Left forelimb (tissue), 1 donor: ENCODE results near the gene NLRP1.

ENCODE experiments used
- DNase-seq: peaks from one replicate; pipeline ENCODE4 v3.0.0-alpha.2; 2018; ENCODE audit warnings: low spot score

Gene NLRP1

DNA sequence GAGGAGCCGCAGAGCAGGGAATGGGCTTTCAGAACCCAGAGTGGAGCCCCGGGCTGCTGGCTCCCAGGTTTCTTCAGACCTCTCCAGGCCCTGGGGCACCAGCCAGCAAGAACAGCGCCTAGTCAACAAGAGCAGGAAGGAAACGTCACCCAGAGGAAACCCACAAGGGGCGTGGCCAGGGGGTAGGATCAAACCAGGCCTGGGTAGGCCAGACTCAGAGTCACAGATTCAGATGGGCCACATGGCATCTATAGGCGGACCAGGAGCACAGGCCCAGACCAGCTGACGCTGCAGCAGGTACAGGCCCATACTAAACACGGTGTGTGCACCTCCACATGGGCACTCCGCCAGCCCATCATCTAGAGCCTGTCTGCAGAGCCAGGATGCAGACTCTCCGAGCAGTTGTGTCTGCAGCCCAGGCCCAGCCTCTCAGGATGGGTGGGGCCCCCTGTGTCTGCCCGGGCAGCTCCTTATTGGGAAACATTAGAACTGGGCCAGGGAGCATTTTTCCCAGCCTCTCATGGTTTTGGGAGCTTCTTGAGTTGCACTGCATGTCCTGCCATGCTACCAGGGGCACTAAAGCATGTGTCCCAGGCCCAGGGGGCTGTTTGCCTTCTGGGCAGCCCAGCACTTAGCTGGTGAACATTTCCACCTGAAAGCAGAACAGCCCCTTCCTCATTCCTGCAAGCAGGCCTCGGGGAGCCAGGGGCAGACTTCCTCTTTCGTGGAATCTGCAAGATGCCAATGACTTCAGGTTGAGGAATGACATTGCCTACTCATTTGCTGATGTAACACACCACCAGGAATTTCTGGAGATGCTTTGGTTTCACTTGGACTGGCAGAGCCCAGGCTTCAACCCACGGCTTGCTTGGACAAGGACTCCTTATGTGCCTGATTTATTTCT lies at the start of gene NLRP1:
Gene NLRP1, minus strand, starts transcription at position 127 of the 904 bp plus-strand sequence. CDS start 552 bp downstream, outside the sequence.
- DNase-seq, result no peak

DNA sequence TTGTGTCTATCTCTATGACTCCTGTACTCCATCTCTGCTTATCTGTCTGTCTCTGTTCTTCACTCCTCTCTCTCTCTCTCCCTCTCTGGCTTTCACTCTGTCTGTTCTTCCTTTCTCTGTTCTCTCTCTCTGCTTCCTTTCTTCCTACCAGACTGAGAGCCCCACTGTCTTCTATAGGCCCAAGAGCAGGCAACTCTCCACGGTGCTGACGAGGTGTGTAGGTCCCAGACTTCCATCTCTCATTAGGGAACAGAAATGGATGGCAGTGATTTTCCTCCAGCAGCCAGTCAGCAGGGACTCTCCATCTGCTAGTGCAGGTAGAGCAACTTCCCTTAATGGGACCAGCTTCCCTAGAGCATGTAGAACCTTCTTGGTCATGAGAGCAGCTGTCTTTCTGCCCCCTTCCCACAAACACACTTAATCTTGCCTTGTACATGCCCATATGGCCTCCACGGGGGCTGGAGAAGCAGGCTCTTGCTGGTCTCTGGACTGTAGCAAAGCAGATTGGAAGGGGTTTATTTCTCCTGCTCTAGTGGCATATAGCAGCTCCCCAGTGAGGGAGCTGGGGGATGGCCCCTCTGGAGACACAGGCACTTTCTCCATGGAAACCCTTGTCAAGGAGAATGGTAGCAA lies 47.8 kb upstream of the NLRP1 start:
- no peak for DNase-seq

DNA sequence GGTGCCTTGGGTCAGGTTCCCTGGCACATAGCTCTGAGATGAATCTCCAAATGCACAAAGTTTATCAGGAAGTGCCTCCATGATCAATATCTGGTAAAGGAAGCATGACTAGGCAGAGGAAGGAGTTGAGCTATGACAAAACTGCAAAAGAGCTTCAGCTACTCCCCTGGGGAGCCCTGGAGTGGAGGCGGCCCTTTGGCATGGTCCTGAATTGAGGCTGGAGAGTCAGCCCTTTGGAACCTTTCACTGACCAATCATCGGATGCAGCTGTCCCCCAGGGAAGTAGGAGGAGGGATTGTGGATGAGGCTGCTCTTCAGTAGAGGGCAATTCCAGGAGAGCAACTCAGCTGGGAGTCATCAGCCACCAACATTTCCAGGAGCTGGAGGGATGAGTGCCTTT lies 46.1 kb upstream of the NLRP1 start:
- DNase-seq, result no peak

DNA sequence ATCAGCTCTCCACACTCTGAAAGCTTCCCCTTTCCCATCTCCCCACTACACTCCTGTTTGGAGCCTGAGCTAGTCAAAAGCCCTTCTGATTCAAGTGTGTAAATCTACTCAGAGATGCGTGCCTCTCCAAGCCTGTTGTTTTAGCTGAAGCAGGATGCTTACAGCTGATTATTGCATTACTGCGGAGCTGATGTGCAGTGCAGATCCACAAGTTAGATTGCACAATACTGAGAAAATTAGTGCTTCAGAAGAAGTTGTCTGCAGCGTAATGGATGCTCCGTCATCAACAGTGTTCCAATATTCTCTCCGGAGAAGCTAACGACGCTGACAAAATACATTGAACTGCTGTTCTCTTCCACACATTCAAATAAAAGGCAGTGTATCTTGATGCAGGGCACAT lies 44.8 kb upstream of the NLRP1 start:
- DNase-seq, result no peak

DNA sequence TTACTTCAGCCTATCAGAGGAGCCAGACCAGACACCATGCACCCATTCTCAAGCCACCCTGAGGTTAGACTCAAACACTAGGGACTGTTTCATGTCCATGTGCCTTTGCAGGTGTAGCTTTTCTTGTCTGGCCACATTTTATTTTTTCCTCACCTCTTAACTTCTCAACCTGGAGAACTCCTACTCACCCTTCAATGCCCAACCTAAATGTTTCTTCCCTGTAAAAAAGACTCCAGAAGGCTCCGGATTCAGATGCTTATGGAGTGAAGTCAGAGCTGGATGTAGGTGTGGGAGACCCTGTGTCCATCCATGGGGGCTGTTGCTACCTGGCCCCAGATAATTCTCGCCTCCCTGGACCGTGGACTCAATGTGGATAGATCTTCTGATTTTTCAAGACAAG lies 44.0 kb upstream of the NLRP1 start:
- DNase-seq, result no peak

DNA sequence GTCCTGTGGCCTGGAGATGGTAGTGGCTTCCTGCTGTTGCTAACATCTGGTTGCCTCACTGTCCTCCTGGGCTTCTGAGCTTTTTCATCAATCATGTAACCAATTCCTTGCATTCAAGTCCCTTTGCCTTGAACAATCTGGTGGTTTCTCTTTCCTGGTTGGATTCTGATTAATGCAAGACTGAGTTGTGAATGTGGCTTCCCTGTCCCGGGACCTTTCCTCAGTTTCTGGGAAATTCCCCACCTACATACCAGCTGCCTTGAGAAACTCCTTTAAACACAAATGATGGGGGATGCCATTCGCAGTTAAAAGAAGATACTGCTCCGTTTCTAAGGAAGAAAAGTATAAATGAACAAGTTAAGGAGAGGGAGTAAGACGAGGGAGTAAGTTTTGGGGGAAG lies 39.9 kb upstream of the NLRP1 start:
- DNase-seq, result no peak

DNA sequence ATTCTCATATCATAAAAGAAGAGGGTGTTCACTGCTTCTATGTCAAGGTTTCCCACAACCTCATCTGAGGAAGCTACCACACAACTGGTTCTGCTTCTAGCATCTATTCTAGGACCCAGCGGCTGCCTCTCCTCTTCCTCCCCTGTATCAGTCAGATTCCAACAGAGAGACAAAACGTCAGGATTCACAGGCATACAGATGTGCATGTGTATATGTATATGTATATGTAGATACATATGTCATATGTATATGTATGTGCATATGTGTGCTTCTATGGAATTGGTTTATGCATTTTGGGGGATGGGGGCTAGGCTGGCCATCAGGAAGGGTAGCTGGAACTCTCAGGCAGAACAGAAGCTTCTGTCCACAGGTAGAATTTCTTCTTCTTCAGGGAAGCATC lies 37.4 kb upstream of the NLRP1 start:
- DNase-seq, result no peak

DNA sequence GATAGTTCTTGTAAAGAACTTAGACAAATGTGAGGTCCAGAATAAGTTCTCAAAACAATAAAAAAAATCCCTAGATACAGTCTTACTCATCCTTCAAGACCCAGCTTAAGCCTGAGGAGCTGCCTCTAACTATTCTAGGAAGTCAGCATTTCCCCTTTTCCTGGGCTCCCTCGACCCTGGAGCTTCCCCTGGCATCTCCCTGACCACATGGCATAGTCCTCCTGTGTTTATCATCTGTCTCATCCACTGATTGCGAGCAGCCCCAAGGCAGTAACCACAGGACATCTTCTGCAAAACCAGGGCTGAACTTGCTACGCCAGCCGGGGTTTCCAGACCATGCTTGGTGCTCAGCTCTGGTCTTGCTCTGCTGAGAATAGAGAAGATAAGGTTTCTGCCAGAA lies 36.7 kb upstream of the NLRP1 start:
- DNase-seq, result no peak

DNA sequence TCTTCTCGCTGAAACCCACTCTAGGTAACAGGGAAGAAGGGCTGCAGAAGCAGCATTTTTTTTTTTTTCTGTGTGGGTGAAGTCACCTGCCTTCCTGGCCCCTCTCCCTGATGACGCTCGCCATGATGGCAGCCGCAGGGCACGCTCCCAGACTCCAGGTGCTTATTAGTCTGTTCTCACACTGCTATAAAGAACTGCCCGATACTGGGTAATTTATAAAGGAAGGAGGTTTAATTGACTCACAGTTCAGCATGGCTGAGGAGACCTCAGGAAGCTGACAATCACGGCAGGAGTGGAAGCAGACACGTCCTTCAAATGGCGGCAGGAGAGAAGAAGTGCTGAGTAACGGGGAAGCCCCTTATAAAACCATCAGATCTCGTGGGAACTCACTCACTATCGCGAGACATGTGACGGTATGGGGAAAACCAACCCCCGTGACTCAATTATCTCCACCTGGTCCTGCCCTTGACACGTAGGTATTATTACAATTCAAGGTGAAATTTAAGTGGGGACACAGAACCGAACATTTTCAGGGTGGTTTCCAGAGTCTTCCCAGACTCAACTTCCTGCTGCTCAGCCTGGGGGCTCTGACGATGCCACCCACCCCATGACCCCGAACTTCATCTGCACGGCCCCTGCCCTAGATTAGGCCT lies 34.9 kb upstream of the NLRP1 start:
- no peak for DNase-seq

DNA sequence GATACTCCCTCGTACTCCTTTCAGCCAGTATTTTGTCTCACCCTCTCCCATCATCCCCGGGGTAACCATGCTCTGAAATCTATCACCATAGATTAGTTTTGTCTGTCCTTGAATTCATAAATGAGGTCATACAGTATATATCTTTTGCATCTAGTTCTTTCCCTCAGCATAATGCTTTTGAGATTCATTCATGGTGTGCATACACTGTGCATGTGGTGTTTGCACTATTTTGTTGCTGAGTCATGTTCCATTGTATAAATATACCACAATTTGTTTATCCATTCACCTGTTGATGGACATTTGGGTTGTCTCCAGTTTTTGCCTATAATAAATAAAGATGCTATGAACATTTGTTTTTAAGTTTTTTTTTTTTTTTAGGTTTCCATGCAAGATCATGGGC lies 34.2 kb upstream of the NLRP1 start:
- DNase-seq, result no peak

DNA sequence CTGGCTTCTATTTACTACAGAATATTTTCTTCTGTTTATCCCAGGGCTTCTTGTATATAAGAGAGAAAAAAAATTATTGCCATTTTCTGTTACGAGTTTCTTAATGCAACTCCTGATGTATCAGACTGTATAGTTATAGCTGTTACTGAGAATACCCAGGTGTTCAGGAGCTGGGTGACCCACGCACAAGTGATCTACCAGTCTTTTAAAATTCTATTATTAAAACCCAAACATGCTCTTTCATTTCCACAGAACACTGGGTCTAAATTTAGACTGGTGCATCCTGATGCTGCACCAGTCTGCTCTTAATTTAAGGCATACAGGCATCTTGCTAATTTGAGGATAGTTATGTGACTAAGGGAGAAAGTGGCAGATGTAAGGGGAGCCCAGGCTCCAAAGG lies 31.2 kb upstream of the NLRP1 start:
- no peak for DNase-seq

DNA sequence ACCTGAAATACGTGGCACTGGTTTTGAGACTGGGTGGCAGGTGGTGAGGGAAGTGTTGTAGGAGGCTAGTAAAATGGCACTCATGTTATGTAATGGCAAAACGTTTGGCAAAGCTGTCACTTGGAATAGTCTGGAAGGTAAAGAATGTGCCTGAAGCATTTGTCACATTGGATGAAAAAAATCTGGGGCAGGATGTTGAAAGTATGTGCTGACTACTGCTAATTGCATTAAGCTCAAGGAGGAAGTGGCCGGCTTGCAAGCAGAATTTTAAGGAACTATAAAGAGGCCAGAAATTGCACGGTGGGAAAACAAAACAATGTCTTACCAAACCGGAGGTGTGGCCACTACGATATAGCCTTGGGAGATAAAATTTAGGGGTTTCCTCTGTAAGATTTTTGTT lies 26.6 kb upstream of the NLRP1 start:
- no peak for DNase-seq

DNA sequence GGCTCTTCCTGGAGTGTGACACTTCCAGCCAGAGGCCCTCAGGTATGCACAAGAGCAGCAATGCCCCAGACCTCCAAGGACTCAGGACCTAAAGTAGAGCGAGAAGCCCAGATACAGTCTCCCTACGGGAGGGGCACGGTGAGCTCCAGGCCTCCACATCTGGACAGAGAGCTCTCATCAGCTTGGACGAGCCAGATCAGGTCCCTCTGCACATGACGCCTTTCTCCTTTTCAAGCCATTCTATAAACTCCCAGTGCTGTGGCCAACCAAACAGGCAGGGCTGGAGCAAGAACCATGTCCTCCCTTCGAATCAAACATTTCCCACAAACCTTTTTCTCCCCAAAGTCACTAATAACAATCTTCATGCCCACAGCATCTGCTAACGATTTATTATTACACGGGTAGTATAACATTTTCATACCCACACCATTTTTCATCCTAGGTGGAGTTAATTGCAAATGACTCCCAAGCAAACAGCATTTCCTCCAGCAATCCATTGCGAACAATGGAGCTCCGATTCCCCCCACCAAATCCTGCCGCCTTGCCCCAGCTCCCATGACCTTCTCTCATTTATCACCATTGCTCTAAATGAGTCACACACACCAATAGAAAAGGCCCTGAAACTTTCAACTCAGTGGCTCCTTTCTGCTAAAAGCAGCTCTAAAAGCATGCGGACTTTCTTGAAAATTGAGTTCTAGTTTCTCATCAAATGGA lies 24.2 kb upstream of the NLRP1 start:
- no peak for DNase-seq

DNA sequence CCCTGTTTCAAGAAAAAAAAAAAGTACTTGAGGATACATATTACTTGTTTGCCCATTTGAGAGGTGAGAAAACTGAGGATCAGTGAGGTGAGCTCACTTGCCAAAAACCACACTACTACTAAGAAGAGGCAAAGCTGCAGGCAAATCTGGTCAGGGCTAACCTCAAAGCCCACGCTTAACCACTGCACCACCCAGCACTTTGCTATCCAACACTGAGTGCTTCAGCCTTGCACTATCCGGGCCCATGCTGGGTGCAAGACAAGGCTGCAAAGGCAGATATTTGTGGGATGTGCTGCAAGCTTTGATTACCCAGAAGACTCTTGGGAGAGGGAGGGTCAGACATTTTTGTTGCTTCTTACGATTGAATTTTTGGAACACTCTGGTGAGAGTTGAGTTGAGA lies 23.6 kb upstream of the NLRP1 start:
- DNase-seq, result no peak

DNA sequence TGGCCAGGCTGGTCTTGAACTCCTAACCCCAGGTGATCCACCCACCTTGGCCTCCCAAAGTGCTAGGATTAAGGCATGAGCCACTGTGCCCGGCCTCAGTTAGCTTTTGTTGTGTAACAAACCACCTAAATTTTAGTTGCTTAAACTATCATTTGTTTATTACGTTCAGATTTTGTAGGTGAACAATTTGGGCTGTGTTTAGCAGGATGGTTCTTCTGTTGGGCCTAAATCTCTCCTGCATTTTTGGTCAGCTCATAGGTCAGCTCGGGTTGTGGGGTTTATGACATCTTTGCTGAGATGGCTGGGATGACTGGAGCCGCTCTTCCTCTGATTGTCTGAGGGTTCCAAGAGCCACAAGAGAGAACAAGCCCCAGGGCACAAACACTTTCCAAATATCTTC lies 21.1 kb upstream of the NLRP1 start:
- DNase-seq, result no peak

DNA sequence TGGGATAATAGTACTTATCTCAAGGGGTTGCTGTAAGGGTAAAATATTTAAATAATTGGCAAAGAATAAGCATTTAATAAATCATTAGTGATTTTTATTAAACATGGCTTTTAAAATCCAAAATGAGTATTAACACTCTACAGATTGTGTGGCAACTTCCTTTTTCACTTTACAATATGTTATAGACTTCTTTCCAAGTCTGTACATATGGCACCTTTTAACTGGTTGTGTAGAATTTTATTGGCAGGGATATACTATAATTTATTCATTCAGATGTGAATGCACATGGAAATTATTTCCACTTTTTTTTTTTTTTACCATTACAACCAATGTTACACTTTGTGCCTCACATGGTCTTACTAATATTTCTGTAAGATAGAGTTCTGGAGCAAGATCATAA lies 15.7 kb upstream of the NLRP1 start:
- DNase-seq, result no peak

DNA sequence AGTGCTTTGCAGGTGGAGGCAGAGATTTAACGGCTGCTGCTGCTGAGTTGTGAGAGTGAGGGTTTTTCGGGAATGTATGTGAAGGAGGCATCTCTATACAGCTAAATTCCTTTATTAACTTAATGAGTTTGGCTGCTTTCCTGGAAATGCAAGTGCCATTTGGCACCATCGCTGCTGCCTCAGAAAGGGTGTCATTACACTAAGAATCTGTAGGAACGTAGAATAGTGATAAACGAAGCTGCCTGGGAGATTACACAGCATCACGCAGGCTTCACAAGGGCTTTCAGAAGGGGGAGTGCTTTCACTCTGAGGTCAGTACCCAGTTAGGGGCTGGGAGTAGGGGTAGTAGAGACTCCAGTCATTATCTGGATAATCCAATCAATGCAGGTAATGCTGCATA lies 14.1 kb upstream of the NLRP1 start:
- DNase-seq, result no peak

DNA sequence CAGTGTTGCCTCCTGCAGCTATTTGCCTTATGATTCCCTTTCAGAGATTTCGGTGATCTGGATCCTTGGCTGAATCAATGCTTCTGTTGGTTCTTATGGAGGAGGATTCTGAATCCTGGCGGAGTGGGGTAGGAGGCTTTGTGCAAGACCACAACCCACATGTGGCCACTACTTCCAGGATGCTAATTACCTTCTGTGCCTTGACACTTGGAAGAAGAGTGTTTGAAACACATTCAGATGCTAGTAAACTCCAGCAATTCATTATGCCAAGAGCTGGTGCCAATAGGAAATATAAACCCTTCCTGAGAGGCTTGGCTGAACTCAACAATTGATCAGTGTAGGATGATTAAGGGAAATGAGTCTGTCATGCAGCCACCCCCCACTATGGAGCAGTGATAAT lies 12.1 kb upstream of the NLRP1 start:
- DNase-seq, result no peak

DNA sequence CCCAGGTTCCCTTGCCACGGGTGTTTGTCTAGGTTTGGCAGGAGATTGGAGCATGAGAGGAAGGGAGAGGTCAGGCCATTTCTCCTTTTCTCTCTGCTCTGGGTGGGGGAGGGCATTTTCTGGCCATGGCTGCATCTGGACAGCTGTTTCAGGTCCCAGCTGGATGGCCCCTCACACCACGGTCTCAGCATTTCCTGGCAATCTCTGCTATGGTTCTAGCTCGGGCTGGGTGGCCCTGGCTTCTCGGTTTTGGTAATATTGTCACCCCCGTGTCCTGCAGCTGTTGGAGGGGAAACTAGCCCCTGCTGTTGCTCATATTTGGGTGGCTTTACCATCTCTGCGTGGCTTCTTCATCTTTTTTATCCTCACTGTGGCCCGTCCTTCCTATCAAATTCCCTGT lies 11.5 kb upstream of the NLRP1 start:
- no peak for DNase-seq

DNA sequence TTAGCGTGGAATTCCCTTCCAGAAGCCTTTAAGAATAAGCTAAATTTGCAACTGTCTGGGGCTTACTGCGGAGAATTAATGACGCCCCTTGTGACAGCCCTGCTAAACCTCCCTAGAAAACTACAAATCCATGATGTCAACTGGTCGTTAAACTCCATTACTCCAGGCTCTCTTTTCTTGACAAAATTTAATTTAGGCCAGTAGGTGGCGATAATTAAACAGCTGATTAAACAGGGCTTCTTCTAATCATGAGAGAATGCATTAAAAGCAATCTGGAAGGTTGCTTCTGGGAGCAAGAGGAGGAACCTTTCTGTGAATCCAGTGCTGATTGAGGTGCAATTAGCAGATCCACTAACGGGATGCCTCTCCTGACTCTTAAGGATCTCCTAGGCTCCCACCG lies 8.1 kb upstream of the NLRP1 start:
- no peak for DNase-seq

DNA sequence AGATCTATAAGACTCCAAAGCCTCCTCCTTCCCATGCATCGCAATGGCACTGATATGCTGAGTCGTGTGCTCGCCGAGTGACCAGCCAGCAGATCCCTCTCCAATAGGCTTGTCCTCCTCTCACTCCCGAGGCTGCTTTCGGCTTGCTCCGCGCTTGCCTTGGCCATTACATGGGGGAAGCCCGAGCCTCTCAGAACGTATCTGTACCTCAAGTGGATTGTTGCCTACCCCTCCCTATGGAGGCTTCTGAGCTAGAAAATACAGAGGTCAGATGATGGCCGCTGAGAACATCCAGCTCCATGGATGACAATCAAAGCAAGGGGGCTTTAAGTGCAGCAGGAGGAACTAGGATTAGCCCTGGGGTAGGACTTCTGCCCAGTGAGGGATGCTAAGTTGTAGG lies 7.7 kb upstream of the NLRP1 start:
- no peak for DNase-seq

DNA sequence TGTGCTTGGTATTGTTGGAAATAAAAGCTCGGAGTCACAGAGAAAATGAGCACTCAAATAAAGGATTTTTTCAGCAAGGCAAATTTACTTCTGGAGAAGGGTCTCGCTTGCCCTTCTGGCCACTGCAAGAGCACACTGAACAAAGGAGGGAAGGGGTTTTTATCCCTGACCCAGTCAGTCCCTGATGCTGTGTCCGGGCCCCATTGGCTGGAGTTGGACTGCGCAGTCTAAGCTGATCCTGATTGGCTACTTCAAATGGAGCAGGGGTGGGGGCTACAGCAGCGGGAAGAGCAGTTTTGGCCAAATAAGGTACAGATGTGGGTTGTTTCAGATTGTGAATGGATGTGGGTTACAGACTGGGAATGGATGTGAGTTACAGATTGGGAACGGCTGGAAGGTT lies 4.3 kb upstream of the NLRP1 start:
- DNase-seq, result no peak
